ENCODE data around the gene HHAT.
"Not testable (repeated sequence)": the region's sequence is repeated elsewhere in the genome, so short reads cannot be mapped to it uniquely, and the experiment has no call there.

HHAT gene

DNA sequence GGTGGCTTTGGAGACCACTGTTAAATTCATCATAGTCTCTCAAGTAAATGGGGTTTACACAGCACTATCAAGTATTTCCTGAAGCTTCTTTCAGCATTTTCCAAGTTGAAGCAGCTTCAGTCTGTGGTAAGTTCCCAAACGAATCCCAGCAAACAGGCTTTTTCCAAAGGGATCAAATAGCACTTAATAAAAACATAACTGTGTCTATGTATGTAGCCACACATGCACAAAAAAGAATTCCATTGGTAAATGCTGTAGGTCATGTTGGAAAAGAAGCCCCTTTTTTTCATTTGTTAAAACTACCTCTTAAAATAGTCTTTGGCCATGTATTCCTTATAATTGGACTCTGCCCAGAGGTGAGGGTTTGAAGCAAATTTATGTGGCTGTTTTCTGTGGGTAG lies 69.8 kb downstream of the HHAT start:
- DNase-seq: no peak

DNA sequence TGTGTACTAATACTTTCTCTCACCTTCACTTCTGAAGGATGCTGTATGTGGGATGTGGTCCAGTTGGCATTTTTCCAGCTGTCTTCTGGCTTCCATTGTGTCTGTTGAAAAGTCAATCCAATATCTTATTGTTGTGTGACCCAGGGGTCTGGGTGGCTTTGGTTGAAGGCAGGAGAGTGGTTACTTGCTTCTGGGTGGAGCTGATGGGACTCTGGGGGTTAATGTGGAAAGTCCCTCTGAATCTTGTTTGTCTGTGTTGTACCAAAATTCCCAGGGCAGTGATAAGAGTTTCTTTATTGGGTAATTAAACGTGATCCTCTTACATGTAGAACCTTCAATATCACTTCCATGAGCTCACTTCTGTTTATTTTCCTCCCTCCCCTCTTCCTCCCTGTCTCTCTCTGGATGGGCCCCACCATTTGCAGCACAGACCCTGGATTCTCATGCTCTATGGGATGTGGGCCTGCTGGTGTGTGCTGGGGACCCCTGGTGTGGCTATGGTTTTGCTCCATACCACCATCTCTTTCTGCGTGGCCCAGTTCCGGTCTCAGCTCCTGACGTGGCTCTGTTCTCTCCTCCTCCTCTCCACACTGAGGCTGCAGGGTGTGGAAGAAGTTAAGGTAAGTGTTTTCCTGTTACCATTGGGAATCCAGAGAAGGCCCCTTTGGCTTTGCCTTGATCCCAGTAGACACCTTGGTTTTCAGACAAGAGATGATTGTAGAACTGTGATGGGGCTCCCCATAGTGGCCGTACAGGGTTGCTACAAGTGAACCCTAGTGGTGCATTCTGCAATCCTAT lies 71.5 kb downstream of the HHAT start:
- DNase-seq: peak; percentile 56

DNA sequence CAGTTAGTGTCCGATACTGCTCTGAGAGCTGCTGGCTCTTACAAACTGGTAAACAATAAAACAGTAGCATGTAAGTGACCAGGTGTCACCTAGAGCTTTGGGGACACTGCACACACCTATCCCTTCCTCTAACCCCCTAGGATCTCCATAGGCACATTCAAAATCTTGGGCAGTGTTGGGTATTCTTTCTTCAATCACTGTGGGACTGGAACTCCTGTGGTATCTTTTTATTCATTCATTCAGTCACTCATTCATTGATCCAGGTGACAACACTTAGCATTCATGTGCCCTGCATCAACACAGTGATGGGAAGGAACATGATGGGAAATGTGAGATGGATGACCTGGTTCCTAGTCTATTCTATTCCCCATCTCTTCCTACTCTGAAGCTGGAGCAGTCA lies 73.9 kb downstream of the HHAT start:
- DNase-seq: no peak

DNA sequence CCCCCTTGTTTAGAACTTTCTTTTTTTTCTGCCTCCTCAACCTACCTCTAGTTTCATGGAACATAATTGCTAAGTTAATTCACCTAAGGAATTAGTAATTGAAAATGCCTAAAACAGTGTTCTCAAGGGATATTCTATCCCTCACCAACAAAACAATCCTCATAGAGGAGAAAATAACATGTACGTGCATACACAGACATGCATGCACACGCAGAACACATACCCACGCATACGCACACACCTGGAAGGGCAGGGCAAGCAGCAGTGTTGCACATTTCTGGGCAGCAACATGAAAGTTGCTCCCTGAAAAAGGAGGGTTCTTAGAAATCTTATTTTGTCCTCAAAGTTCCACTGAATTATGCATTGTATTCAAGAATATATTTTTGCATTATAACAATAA lies 76.6 kb downstream of the HHAT start:
- no peak for DNase-seq

DNA sequence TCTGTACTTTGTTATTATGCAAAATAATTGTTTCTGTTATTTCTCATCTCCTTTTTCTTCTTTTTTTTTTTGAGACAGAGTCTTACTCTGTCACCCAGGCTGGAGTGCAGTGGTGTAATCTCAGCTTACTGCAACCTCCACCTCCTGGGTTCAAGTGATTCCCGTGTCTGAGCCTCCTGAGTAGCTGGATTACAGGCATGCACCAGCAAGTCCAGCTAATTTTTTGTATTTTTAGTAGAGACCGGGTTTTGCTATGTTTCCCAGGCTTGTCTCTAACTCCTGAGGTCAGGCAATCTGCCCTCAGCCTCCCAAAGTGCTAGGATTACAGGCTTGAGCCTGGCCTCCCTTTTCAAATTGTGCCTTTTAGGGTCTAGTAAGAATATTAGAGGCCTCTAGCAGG lies 77.6 kb downstream of the HHAT start:
- not testable (repeated sequence) for DNase-seq

DNA sequence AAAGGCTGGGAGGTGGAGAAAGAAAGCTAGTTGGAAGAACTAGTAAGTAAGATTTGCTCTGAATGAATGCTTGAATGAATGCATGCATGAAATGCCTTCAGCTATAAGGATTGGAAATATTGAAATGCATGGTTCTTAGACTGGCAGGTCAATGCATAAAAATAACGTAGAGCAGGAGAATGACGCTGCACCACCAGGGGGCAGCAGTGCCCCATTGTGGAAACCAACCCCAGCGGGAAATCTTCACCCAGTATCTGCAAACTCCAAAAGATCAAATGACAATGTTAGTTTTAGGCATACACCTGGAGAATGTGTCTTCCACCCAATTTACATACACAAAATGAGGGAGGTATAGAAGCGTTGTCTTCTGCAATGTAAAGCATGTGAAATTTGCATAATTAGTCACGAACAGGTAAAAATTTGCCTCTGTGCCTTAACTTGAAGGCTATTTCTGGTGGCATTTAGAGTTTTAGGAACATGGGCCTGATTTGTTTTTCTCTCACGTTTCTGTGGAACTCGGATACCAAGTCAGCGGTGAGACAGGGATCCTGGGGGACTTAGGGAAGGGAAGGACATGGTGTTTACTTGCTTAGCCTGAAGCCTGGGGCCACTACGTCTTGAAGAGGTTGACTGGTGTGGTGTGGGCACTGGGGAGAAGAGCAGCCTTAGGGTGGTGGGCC lies 78.6 kb downstream of the HHAT start:
- DNase-seq: peak; percentile 8

DNA sequence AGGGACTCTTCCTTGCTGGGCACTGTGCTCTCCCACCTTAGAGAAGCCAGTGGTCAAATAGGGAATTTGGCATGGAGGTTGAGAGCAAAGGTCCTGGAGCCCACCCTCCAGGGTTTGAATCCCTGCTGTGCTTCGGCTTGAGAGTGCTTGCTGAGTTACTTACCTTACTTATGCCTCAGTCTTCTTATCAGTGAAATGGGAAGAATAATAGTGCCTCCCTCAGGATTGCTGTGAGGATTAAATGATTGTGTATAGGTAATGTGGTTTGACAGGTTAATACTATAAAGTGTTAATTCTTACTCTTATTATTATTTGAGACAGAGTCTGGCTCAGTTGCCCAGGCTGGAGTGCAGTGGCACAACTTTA lies 79.2 kb downstream of the HHAT start:
- DNase-seq: no peak

DNA sequence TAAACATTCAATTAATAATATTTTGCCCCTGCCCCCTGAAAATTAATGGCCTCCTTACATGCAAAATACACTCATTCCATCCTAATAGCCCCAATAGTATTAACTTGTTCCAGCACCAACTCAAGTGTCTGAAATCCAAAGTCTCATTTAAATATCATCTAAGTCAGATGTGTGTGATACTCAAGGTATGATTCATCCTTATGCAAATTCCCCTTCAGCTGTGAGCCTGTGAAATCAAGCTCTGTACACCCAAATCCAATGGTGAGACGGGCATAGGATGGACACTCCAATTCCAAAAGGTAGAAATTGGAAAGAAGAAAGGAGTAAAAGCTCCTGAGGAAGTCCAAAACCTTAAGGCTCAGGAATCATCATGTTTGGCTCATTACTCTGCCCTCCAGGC lies 83.5 kb downstream of the HHAT start:
- no peak for DNase-seq

DNA sequence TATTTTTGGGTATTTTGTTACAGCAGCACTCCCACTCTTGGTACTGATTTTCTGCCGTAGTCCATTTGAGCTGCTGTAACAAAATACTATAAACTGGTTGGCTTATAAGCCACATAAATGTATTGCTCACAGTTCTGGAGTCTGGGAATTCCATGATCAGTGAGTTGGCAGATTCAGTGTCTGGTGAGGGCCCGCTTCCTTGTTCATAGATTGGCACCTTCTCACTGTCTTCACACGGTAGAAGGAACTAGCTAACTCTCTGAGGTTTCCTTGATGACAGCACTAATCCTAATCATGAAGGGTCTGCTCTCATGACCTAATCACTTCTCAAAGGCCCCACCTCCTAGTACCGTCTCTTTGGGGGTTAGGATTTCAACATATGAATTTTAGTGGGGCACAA lies 85.2 kb downstream of the HHAT start:
- DNase-seq: no peak

DNA sequence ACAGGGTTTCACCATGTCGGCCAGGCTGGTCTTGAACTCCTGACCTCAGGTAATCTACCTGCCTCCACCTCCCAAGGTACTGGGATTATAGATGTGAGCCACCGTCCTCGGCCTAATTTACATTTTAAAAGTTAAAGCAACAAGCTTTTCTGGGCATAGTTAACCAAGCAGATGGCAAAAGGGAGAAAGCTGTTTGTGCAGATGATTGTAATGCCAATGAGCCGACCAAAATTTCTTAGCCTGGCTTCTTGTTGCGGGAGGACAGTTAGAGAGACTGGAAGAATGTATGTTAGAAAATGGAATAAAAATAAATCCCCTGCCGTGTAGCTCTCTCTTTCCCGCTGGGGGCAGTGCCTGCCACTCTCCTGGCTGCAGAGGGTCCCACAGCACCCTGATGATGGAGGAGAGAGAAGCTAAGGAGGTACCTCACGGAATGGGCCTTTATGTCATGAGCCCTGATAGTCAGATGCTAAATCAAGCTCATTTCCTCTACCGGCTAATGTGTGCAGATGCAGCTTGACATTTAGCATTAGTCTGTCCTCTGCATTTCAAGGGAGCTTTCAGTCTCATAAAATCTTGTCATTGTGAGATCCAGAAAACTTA lies 87.2 kb downstream of the HHAT start:
- DNase-seq: no peak

DNA sequence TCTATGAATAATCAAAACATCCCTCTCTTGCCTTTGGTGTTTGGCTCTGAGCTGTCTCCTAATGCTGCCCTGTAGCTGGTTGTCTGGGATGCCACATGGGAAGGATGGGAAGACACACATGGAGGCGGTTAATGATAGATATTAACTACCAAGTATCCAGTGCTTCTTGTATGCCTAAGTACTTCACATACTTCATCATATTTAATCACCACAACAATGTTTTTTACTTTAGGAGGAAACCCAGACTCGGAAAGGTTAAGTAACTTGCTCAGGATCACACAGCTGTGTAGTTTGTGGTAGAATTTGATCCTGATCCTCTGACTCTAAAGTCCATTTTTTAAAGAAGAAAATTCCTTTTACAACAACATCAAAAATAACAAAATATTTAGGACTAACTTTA lies 88.0 kb downstream of the HHAT start:
- DNase-seq: no peak

DNA sequence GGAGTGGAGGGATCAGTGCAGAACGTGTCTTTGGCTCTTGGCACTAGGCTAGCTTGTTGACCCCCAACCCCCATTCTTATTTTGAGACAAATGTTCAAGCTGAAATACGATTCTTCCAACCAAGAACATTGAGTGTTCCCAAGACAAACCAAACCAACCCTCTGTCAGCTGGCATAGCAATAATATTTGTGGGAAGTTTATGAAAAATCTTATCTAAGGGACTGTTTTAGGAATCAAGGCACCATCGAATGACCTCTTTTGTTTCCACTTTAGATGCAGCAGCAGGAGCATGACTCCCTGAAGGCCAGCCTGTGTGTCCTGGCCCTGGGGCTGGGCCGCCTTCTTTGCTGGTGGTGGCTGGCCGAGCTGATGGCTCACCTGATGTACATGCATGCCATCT lies 89.2 kb downstream of the HHAT start:
- no peak for DNase-seq

DNA sequence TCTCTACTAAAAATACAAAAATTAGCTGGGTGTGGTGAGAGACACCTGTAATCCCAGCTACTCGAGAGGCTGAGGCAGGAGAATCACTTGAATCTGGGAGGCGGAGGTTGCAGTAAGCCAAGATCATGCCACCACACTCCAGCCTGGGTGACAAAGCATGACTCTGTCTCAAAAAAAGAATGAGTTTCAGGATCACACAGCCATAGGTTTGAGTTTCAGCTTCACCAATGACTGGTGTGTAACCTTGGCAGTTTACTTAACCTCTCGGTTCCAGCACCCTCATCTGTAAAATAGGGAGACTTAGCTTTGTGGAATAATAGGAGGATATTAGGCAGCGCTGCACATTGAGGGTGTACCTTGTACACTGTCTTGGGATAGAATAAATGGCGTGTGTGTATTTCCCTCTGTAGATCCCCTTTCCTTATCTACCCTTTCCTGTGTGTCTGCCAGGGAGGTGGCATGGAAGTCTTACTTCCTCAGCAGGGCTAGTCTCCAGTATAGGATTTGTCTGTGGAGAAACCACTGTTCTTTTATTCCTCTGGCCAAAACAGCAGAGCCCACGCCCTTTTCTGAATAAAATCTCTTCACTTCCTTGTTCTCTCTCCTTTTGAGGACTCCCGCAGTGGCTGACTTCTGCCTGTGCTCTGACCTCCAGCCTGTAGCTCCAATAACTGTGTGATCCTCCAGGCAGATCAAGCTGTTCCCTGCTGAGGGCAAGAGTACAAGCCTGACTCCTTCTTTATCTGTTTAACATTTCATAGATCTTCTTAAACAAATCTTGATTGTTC lies 90.4 kb downstream of the HHAT start:
- DNase-seq: no peak

DNA sequence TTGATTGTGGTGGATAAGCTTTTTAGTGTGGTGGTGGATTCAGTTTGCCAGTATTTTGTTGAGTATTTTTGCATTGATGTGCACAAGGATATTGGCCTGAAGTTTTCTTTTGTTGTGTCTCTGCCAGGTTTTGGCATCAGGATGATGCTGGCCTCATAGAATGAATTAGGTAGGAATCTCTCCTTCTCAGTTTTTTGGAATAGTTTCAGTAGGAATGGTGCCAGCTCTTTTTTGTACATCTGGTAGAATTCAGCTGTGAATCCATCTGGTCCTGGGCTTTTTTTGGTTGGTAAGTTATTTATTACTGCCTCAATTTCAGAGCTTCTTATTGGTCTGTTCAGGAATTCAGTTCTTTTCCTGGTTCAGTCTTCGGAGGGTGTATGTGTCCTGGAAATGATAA lies 98.0 kb downstream of the HHAT start:
- DNase-seq: not testable (repeated sequence)

DNA sequence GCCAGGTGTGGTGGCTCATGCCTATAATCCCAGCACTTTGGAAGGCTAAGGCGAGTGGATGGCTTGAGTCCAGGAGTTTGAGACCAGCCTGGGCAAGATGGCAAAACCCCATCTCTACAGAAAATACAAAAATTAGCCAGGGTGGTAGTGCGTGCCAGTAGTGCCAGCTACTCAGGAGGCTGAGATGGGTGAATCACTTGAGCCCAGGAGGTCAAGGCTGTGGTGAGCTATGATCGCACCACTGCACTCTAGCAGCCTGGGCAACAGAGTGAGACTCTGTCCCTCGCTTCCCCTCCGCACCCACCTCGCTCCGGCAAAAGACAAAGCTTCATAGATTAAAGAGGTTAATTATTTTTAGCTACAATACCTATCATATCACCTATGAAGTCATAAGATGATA lies 100.0 kb downstream of the HHAT start:
- DNase-seq: no peak

DNA sequence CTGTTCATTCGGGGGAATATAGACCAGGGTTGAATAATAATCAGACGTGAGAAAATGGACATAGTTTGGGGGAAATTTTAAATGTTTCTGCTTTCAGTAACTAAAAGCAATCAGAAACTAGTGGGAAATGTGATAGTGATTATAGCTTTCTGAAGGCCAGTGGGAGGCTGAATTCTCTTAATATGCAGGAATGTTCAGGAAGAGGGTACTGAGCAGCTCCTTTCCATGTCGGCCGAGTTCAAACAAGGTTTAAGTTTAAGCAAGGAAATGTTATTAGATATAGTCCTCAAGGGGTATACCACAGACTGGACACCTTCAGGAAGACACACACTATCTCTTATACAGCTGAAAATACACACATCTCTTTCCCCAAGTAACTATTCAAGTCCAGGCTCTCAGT lies 105.5 kb downstream of the HHAT start:
- no peak for DNase-seq

DNA sequence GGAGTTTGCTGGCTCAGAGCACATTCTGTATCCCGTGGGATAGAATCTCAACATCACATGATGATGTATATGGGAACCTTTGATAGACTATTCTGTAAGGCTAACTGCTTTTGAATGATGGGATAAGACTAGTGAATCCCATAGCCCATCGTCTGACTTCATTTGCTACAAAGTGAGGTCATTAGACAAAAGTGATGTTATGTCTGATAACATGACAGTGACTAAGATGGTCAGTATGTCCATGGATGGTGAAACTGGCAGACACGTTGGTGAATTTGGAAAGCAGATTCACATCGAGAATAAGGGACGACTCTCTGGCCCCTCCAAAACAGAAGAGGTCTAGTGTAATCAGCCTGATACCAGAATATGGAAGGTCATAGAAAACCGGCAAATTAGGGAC lies 108.4 kb downstream of the HHAT start:
- DNase-seq: no peak

DNA sequence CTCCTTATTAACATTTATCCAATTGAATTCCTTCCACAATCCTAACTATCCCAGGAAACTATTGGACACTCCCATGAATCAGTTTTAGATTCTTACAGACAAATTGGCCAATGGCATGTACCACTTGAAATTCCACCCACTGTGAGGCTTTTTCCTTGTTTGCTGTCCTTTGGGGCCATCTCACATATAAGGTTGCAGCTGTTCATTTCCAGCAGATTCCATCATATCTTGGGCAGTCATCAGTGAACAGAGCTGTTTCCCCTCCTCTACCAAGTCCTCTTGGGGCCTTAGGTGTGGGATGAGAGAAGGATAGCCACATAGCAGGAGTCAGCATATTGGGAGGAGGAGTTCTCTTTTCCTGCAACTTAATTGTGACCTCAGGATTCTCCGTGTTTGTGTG lies 109.1 kb downstream of the HHAT start:
- no peak for DNase-seq

DNA sequence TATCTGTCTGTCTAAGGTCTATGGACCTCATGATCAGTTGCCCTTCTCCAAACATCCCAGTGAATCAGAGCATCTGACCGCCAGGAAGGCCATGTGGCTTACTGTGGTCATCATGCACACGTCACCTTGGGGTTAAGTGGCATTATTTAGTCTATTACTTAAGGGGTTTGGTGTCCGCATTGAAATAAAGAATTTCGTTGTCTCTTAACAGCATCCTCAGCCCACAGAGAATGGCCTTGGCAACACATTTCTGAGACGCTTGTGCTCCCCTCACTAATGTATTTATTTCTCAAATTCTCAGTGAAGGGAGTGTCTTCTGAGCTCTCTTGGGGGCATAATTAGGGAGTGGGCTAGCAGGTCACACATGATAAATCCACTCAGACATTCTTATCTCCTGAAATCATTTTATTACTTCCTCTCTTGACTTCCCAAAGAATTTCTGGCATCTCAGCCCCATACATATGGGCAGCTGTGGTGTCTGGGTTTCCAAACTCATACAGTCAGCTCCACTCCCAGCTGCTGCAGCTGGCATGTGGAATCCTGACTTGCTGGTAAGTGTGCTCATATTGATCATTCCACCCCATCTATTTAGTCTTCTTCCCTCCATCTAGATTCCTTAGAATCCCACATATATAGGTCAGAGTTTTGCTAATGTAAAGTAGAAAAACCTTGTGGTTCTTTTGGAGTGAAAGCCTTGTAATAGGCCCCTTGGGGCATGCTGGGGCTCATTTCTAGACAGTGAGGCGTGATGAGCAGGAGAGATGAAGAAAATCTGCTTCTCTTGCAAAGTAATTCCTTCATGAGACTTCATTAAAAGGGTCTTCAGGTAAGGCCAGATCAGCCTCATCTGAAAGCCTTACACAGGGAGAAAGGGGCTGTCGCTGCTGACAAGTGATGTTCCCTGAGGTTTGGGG lies 110.5 kb downstream of the HHAT start:
- no peak for DNase-seq

DNA sequence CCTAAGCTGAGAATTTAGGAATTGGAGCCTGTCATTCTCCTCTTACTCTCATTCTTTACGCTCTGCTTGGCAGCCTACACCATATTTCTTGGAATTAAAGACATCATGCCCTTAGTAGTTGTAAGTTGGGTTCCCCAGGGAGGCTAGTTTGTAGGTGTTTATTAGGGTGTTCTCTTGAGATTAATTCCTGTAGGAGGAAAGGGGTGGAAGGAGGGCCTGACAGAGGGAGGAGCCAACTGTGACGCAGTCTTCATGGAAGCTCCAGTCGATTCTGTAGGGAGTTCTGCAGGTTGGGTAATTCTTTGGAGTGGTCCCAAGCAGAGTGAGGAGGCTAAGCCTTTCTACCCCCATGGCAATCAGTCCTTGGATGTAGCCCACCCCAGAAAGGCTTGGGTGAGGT lies 111.4 kb downstream of the HHAT start:
- no peak for DNase-seq

DNA sequence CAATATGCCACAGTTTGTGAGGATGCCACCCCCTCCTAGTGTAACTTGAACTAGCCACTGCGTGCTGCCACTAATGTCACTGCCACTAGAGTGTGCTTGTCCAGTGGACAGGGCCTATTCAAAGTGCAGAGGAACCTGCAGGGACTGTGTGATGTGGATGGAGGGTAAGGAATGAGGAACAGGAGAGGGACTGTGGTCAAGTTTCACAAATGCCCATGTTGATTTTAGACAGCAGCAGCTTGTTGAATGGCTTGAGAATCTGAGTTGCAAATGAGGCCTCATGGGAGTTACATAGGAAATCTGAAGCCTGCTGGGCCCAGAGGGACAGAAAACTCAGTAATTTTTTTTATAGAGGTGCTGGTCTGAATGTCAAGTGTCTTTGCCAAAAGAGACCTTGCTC lies 112.3 kb downstream of the HHAT start:
- DNase-seq: no peak

DNA sequence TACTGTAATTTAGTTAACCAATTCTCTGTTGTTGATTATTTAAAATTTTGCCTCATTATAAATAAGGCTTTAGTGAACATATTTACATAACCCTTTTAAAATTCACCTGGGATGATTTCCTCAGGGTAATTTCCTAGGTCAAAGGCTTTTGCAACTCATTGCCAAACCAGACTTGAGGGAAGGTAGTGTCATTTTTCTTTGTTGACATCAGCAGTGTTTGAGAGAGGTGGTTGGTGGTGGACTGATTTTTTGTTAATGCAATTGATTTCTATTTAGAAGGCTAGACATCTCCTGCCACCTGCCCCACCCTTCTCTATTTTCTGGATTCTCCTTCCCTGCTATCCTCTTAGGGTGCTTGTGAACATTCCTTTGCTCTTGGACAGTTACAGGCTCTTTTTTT lies 116.8 kb downstream of the HHAT start:
- DNase-seq: no peak

DNA sequence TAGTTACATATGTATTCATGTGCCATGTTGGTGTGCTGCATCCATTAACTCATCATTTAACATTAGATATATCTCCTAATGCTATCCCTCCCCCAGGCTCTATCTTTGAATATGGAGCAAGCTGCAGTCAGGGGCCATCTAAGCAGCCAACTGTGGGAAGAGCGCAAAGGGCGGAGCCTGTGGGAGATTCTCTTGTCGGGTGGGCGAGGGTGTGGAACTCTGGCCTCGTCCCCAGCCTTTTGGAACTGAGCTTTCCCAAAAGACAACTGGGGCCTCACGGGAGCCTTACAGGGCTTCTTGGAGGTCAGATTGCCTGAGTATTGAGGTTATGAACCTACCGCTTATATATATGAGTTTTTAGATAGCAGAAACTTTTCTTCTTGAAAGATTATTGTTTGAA lies 117.2 kb downstream of the HHAT start:
- DNase-seq: no peak

Measured in NCI-H2029 treated with DMSO at 0.1 percent for 48 hours (cell line).